HG02973 (cell line): ENCODE results near the gene FAM120A.
A peak's percentile ranks its signal among the peaks of the same experiment; 100 is the strongest.

Experiments used
- ATAC-seq: cut with Tn5 transposase; IDR thresholded peaks from one replicate; pipeline ENCODE4 v1.9.1; 2021; ENCODE audit warnings: moderate library complexity; ENCODE audit not compliant: unreplicated experiment

FAM120A gene

DNA sequence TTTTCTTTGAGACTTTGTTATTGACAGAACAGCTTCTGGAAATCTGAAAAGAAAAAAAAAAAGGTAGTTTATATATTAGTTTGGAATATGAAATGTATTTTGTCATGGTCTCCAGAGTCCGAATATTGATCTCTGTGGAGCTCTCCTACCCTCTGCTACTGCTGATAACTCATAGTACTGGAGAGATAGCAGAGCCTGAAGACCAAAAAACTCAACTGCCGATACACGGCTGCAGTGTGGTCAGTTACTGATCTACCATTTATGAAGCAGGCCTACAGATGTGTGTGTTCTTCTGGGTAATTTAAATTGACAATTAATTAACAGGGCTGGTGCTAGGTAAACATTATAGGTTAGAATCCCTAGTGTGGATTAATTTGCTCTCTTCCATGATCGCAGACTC, 3.8 kb upstream of the FAM120A start:
- ATAC-seq = no peak

- ATAC-seq = peak; percentile 11
Measured at GRCh38 chr9:93451849-93452709, 594 bp downstream of the FAM120A start.

GRCh38 chr9:93452710-93453046, 1.2 kb downstream of the FAM120A start:
- ATAC-seq = no peak

DNA sequence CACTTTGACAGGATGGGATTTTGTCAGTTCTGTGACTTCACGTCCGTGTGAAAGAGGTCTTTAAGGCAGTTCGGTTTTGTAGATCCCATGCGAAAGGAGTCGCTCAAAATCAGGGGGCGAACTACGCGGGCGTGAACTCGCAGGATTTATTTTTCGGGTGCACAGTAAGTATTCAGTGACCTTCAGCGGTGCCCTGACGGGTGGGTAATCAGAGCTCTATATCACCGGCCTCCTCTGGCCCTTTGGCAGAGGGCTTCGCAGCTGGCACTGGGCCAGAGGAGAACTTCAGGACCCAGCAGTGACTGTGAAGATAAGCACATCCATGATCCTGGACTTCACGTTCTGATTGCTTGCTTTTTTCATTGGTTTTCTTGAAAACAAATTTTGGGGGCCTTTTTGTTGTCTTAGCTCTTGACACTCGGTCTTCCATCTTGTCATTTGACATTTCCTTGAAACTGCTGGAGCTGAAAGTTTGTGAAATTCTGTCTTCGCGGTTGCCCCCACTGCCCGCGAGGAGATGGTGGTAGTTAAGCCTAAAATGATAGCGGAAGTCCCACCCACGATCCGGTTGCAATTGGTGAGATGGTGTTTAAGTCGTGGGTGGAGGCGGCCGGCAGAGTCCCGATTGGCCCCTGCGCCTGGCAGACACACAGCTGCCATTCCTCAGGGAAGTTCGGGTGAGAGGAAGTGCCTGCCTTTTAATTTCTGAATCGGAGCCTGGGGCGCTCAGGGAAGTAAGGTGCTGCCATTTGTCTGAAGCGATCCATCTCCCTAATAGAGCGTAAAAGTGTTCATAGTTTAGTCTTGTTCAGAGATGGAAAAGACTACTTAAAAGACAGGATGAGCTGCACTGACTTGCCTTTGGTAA, 1.8 kb downstream of the FAM120A start, which contains the start of gene FAM120AOS:
TSS of gene FAM120AOS (minus strand) at position 535 of the 868 bp plus-strand sequence. CDS start 872 bp downstream, outside the sequence.
- peak; percentile 56 for ATAC-seq

- no peak for ATAC-seq
Measured at GRCh38 chr9:93456022-93456421, 4.5 kb downstream of the FAM120A start.

- no peak for ATAC-seq
Measured at GRCh38 chr9:93456504-93456903, 5.0 kb downstream of the FAM120A start.

- no peak for ATAC-seq
Measured at GRCh38 chr9:93457006-93457405, 5.5 kb downstream of the FAM120A start.

DNA sequence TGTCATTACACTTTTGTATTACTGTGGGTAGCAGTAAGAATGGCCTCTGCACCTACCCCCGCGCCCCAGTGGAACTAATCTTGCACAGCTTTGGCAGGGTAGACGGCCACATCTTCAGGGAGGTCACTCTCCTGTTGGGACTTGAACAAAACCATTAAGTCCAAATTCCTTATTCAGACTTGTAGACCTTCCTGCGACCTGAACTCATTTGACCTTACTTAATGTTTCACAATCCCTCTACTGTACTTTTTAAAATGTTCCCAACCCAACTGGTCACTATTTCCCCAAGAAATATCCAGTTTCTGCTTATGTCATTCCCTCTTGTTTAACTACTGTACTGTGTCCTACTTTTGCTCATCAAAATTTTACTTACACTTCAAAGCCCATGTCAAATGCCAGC, 7.2 kb downstream of the FAM120A start:
- no peak for ATAC-seq

DNA sequence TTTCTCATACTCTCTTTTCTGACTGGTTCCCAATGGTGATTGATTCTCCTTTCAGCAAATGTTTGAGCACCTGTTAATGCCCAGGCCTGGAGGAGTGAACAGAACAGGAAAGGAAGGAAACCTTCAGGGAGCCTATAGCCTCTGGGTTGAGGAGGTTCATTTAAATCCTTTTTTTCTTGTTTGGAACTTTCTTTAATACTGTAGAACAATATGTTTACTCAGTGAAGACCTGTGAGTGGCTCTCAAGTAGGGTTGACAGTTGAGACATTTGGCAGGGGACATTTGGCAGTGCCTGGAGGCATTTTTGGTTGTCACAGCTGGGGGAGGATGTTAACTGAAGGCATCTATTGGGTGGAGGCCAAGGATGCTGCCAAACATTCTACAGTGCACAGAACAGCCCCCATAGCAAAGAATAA, 8.0 kb downstream of the FAM120A start:
- ATAC-seq = no peak

DNA sequence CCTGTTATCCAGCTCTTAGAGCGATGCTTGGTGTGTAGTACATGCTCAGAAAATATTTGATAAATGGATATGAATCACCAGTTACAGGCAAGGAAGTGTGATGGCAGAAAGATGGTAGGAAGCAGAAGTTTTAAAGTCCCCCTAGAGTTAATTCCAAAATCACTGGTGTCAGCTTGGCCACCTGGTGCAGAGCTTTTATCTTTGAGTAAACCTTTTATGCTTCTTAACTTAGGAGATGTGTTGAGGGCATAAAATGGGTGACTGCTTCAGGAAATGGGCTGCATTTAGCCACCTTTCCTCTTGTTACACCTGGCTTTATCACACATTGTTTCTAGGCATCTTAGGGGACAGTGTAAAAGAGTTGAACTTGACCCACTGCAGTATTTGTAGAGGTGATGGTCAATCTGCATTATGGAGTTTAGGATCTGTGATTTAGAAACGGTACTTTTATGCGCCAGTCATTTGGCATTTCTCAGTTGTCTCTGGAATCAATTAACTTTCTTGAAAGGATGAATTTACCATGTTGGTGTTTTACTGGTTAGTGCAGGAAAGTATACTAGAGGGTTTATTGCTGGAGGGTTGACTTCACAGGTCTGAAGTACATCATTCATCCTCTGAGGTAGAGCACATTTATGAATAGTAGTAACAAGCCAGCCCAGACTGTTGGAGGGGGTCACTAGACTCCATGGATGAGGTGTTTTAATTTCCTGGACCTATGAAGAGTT, 9.4 kb downstream of the FAM120A start:
- ATAC-seq = no peak

DNA sequence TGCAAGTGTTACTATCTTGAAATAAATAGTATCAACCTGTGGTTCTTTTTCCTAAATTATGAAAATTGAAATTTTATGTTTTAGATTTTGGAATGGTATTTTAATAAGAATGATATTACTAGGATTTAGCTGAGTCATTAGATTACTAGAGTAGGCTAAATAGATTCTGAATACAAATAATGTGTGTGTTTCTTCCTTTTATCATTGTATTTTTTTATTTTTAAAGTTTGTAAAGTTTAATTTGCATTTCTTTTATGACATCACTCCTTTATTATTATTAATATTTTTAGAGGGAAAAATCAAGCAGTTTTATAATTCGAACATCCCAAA, 9.9 kb downstream of the FAM120A start:
- ATAC-seq = no peak

DNA sequence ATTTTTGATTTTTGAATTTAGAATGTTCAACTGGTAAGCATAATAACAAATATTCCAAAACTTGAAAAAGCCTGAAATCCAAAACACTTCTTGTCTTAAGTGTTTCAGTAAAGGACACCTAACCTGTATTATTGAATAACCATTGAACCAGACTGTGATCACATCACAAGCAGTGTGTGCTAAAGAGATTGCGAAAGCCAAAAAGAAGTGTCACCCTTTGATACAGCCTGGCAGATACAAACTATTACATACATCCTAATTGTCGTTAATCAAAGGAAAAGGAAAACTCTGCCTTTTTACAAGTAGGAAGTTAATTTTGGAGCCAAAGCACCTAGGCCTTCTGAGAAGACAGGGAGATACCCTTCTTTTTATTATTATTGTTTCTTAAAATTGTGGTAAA, 10.3 kb downstream of the FAM120A start:
- ATAC-seq = no peak

DNA sequence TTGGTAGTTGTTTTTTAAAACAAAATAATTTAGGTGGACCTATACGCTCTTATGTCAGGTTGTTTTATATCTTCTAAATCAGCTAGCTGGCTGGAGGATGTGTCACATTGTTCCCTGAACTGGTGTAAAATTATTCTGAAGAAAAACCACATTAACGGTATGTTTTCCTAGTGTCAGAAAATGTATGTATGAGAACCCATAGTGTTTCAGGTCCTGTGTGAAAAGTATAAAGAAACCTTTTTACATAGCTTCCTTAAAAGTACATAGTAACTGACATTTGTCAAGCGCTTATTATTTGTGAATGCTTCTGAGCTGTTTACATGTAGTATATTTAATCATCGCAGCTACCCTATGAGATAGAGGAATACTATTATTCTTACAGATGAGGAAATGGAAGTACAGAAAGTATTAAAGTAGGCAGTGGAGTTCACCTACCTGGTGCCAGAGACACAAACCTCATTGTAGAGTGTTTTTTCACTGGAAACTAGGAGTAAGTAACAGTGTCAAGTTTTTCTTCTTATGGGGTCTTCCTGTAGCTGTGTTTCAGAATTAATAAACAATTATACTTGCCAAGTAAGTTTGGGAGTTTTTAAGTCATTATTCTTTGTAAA, 12.3 kb downstream of the FAM120A start:
- ATAC-seq = no peak

- ATAC-seq = no peak
Measured at GRCh38 chr9:93464395-93464794, 12.9 kb downstream of the FAM120A start.

- ATAC-seq = no peak
Measured at GRCh38 chr9:93464876-93465275, 13.4 kb downstream of the FAM120A start.

GRCh38 chr9:93465855-93466254, 14.4 kb downstream of the FAM120A start:
- no peak for ATAC-seq

- ATAC-seq = no peak
Measured at GRCh38 chr9:93466416-93467061, 15.1 kb downstream of the FAM120A start.

- ATAC-seq = no peak
Measured at GRCh38 chr9:93467062-93467416, 15.6 kb downstream of the FAM120A start.

DNA sequence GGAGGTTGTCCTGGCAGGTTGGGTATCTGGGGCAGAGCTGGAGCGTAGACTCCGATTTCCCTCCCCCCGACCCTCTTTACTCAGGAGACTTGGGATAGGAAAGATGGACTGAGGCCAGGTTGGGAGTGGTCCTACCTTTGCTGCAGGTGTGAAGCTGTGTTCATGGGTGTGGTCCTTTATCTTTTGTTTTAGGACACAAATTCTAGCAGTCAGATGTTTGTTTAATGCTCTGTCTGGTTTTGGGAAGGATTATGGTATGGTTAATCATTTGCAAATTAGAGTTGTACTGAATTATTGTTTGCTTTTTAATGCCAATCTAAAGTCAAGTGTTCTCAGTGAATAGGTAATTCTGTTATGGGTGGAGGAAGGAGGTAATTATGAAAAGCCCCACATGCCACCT, 16.0 kb downstream of the FAM120A start:
- ATAC-seq = no peak

DNA sequence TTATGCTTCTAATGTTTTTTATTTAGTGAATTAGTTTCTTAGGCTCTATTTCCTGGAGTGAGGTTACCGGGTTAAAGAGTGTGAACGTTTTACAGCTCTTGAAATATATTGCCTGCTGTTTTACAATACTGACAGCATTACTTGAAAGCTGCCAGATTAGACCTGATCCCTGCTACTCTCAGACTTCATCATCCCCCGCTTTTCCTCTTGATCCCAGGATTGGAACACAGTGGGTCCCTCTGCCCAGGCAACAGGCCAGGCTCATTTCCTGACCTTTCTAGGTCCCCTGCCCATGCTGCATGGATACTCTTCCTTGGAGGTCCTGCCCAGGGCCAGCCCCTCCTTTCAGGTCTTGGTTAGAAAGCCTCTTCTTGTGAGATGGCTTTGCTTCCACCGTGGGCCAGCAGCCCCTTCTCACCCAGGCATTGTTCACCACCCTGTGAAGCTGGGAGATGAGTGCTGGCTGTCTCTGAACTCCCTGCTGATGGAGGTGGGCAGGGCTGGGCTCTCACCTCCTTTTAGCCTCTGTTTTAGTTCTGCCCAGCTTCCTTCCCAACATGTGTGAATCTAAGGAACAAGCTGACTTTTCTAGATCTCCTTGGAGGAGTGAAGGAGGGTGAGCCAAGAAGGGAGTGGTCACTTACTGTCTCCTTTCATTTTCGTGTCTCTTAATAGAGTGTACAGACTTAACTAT, 17.4 kb downstream of the FAM120A start:
- ATAC-seq = no peak
